ENCODE data around the gene GRB2. TPM values are rescaled to one million over a fixed set of nuclear protein-coding genes. Genes with fewer than 3 reads are reported as not detected.

Gene GRB2
- total and polyA plus RNA-seq, 2 of the 8 experiments (the other 6 are each of a cell fraction or from before 2014, with no cell fraction given), result 44.2 to 101 TPM

DNA sequence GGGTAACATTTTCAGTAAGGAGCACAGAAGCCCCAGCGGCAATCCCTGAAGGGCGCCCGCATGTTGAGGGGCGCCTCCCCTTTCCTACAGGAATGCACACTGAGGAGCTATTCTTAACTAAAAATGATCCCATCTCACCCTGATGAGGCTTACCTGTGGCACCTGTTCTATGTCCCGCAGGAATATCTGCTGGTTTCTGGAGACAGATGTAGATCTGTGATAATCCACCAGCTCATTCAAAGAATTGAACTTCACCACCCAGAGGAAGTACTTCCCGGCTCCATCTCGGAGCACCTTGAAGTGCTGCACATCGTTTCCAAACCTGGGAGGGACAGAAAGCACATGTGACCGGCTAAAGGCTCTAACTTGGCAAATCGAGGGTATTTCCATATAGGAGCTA lies 84.0 kb downstream of the GRB2 start (continued):
- TF ChIP-seq EZH2 (IDR thresholded peaks at IDR 0.05; ENCODE audit: low read depth, low read length, severe bottlenecking) (no peak), POLR2A (IDR thresholded peaks at IDR 0.05; ENCODE audit: control extremely low read depth in 1 of 2, low read depth in 2 of 2, low read length in 2 of 2) (no peak)

All from H1 (cell line).